Measurements from ENCODE around the gene TXNL1.

TXNL1 gene

GRCh38 chr18:56565551-56566345 lies 72.6 kb downstream of the TXNL1 start:
- DNase-seq: peak; percentile 14

- no peak for DNase-seq
These were observed 73.3 kb downstream of the TXNL1 start for GRCh38 chr18:56565046-56565445.

- no peak for DNase-seq
These were observed 74.8 kb downstream of the TXNL1 start for GRCh38 chr18:56563568-56563967.

DNA sequence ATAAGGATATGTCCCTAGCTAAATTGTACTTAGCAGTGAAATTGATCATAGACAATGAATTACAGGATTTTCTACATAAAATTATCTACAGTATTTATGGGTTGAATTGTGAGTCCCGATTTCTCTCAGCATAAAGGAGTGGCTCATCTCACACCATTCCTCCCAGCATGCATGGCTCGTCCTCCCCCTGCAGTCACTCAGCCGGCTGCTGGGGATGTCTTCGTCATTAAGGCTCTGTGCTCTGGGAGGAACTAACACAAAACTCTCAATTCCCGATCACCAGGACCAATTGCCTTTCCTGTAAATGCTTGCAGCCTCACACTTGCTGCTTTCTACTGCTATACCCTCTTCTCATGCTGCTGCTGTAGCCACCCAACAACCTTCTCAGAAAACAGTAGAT lies 75.9 kb downstream of the TXNL1 start:
- peak; percentile 16 for DNase-seq

GRCh38 chr18:56560992-56561391 lies 77.4 kb downstream of the TXNL1 start:
- no peak for DNase-seq

- DNase-seq: no peak
These were observed 79.3 kb downstream of the TXNL1 start for GRCh38 chr18:56559044-56559443.

- DNase-seq: no peak
These were observed 81.5 kb downstream of the TXNL1 start for GRCh38 chr18:56556907-56557306.

DNA sequence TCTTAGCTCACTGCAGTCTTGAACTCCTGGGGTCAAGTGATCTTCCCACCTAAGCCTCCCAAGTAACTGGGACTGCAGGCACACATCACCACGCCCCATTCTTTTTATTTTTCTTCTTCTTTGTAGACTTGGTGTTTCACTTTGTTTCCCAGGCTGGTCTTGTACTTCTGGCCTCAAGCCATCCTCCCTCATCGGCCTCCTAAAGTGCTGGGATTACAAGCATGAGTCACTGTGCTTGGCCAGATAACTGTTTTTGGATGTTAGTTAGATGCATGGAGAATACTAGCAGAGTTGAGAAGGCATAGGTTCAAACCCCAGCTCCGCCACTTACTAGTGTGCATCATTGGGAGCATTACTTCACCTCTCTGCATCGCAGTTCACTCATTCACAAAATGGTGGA lies 88.3 kb downstream of the TXNL1 start:
- no peak for DNase-seq

Data from NCI-H2227 treated with DMSO at 0.1 percent for 48 hours (cell line).